Stomach (tissue), 4 donors: Measurements from ENCODE around the gene TCF12.

ENCODE experiments used
- EP300 ChIP-seq: sonication (generic); formaldehyde crosslinking; IDR thresholded peaks from one replicate; pipeline ENCODE4 v1.6.1; 2017; ENCODE audit warnings: antibody characterized with exemption
- POLR2AphosphoS5 ChIP-seq, 3 donors: sonication (generic); formaldehyde crosslinking; IDR thresholded peaks; one replicate each; pipeline ENCODE4 v1.6.1; 2016; ENCODE audit warnings: antibody characterized with exemption in 3 of 3
- TF ChIP-seq, protein P1 (sequence below), 7 experiments: fragments of 450-650 bp in 4 of 7; fragments of 200-600 bp in 3 of 7; sonication (generic) in 3 of 7; IDR thresholded peaks; one replicate each; pipeline ENCODE4 v1.5.1; 2016 to 2019; ENCODE audit warnings: antibody characterized with exemption in 7 of 7, control low read depth in 2 of 7, mild to moderate bottlenecking in 1 of 7

DNA sequence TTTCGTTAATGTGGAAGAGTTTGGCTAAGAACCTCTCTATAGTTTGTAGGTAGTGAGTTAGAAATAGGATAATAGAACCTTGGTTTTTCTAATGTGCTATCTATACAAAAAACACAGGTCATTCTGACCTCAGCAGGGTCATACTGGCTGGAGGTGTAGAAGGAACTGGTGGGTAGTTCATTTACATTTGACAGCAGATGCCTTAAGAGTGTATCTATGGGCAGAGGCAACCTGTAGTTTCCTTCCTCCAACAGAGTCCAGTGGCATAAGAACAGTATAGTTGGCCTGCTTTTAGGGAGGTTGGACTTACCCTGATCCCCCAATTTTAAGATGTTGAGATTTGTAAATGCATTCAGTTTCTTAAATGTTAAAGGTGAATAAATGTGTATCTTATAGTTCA, 152.2 kb downstream of the TCF12 start:
- TF ChIP-seq POLR2AphosphoS5 (IDR thresholded peaks at IDR 0.05) (no peak), EP300 (no peak)
- TF ChIP-seq, protein P1, sequence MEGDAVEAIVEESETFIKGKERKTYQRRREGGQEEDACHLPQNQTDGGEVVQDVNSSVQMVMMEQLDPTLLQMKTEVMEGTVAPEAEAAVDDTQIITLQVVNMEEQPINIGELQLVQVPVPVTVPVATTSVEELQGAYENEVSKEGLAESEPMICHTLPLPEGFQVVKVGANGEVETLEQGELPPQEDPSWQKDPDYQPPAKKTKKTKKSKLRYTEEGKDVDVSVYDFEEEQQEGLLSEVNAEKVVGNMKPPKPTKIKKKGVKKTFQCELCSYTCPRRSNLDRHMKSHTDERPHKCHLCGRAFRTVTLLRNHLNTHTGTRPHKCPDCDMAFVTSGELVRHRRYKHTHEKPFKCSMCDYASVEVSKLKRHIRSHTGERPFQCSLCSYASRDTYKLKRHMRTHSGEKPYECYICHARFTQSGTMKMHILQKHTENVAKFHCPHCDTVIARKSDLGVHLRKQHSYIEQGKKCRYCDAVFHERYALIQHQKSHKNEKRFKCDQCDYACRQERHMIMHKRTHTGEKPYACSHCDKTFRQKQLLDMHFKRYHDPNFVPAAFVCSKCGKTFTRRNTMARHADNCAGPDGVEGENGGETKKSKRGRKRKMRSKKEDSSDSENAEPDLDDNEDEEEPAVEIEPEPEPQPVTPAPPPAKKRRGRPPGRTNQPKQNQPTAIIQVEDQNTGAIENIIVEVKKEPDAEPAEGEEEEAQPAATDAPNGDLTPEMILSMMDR (IDR thresholded peaks at IDR 0.05): no peak
